NCI-H1092 treated with DMSO at 0.1 percent for 48 hours (cell line): Measurements from ENCODE around the gene NTRK2.

ENCODE experiments used
- DNase-seq: peaks from one replicate; lab custom pipeline; 2025; lab: John Stamatoyannopoulos, UW

NTRK2 gene

GRCh38 chr9:84819491-84819991 is 150.0 kb downstream of the NTRK2 start:
- DNase-seq = no peak

- DNase-seq = no peak
Measured at GRCh38 chr9:84821431-84821830, 151.9 kb downstream of the NTRK2 start.

- DNase-seq = no peak
Measured at GRCh38 chr9:84822589-84823233, 153.2 kb downstream of the NTRK2 start.

- no peak for DNase-seq
Measured at GRCh38 chr9:84823421-84824271, 154.1 kb downstream of the NTRK2 start.

- no peak for DNase-seq
Measured at GRCh38 chr9:84827216-84827765, 157.8 kb downstream of the NTRK2 start.

- no peak for DNase-seq
Measured at GRCh38 chr9:84828046-84828445, 158.5 kb downstream of the NTRK2 start.

- DNase-seq = no peak
Measured at GRCh38 chr9:84829471-84829870, 159.9 kb downstream of the NTRK2 start.

GRCh38 chr9:84829997-84830696 is 160.6 kb downstream of the NTRK2 start:
- DNase-seq = no peak

- no peak for DNase-seq
Measured at GRCh38 chr9:84831377-84831776, 161.8 kb downstream of the NTRK2 start.

GRCh38 chr9:84832453-84832852 is 162.9 kb downstream of the NTRK2 start:
- DNase-seq = no peak

- DNase-seq = no peak
Measured at GRCh38 chr9:84834426-84834825, 164.9 kb downstream of the NTRK2 start.

- no peak for DNase-seq
Measured at GRCh38 chr9:84835745-84836144, 166.2 kb downstream of the NTRK2 start.

- DNase-seq = no peak
Measured at GRCh38 chr9:84838879-84839278, 169.3 kb downstream of the NTRK2 start.

GRCh38 chr9:84839541-84839940 is 170.0 kb downstream of the NTRK2 start:
- no peak for DNase-seq

GRCh38 chr9:84841931-84842330 is 172.4 kb downstream of the NTRK2 start:
- no peak for DNase-seq

- no peak for DNase-seq
Measured at GRCh38 chr9:84843175-84843824, 173.8 kb downstream of the NTRK2 start.

- no peak for DNase-seq
Measured at GRCh38 chr9:84845956-84846900, 176.7 kb downstream of the NTRK2 start.

GRCh38 chr9:84846906-84847305 is 177.4 kb downstream of the NTRK2 start:
- DNase-seq = no peak

- no peak for DNase-seq
Measured at GRCh38 chr9:84849049-84849448, 179.5 kb downstream of the NTRK2 start.

- DNase-seq = no peak
Measured at GRCh38 chr9:84850830-84851392, 181.4 kb downstream of the NTRK2 start.
